ENCODE data around the gene NPC1. TPM values are rescaled to one million over a fixed set of nuclear protein-coding genes. Genes with fewer than 3 reads are reported as not detected.
"Not testable (repeated sequence)": the region's sequence is repeated elsewhere in the genome, so short reads cannot be mapped to it uniquely, and the experiment has no call there.

NPC1 gene
- total RNA-seq, 2 donors from 2014 or later, result 39.6 to 49.3 TPM

- H3K9me3 Mint-ChIP-seq, result no peaks in the 10 kb centered on the region
- H3K4me1 Mint-ChIP-seq, result peaks cover 16% of the 10 kb centered on the region
- no peaks in the 10 kb centered on the region for H3K27me3 Mint-ChIP-seq
- H3K27ac Mint-ChIP-seq, result no peak overlapping the region
- ATAC-seq (replicated peaks), result no peak
- H3K36me3 Mint-ChIP-seq (ENCODE audit: low read depth), result peaks cover 13% of the 10 kb centered on the region
- no peak overlapping the region for H3K4me3 Mint-ChIP-seq
Measured at GRCh38 chr18:23588836-23589560, 2.7 kb upstream of the NPC1 start.

- no peaks in the 10 kb centered on the region for H3K27me3 Mint-ChIP-seq
- H3K4me1 Mint-ChIP-seq, result peaks cover 11% of the 10 kb centered on the region
- no peaks in the 10 kb centered on the region for H3K9me3 Mint-ChIP-seq
- H3K27ac Mint-ChIP-seq, result peak overlapping the region; percentile 92
- peak overlapping the region; percentile 96 for H3K4me3 Mint-ChIP-seq
- no peak for ATAC-seq (replicated peaks)
- peaks cover 29% of the 10 kb centered on the region for H3K36me3 Mint-ChIP-seq (ENCODE audit: low read depth)
Measured at GRCh38 chr18:23587220-23587642, 925 bp upstream of the NPC1 start.

- no peak for ATAC-seq (replicated peaks)
- peak overlapping the region; percentile 96 for H3K4me3 Mint-ChIP-seq
- no peaks in the 10 kb centered on the region for H3K27me3 Mint-ChIP-seq
- peak overlapping the region; percentile 92 for H3K27ac Mint-ChIP-seq
- peaks cover 23% of the 10 kb centered on the region for H3K4me1 Mint-ChIP-seq
- peaks cover 42% of the 10 kb centered on the region for H3K36me3 Mint-ChIP-seq (ENCODE audit: low read depth)
- H3K9me3 Mint-ChIP-seq, result no peaks in the 10 kb centered on the region
Measured at GRCh38 chr18:23585897-23586248, 433 bp downstream of the NPC1 start.

- peaks cover 29% of the 10 kb centered on the region for H3K4me1 Mint-ChIP-seq
- H3K36me3 Mint-ChIP-seq (ENCODE audit: low read depth), result peaks cover 45% of the 10 kb centered on the region
- H3K27ac Mint-ChIP-seq, result peak overlapping the region; percentile 92
- H3K27me3 Mint-ChIP-seq, result no peaks in the 10 kb centered on the region
- peak overlapping the region; percentile 96 for H3K4me3 Mint-ChIP-seq
- H3K9me3 Mint-ChIP-seq, result no peaks in the 10 kb centered on the region
- no peak for ATAC-seq (replicated peaks)
Measured at GRCh38 chr18:23585007-23585871, 1.1 kb downstream of the NPC1 start.

GRCh38 chr18:23584019-23584983 lies 2.0 kb downstream of the NPC1 start:
- H3K27ac Mint-ChIP-seq, result no peak overlapping the region

GRCh38 chr18:23583071-23583865 lies 3.0 kb downstream of the NPC1 start:
- Mint-ChIP-seq H3K4me3 (peak overlapping the region; percentile 96), H3K36me3 (ENCODE audit: low read depth) (peaks cover 51% of the 10 kb centered on the region), H3K9me3 (no peaks in the 10 kb centered on the region), H3K4me1 (peaks cover 46% of the 10 kb centered on the region), H3K27me3 (no peaks in the 10 kb centered on the region), H3K27ac (no peak overlapping the region)
- ATAC-seq (replicated peaks), result no peak

More at GRCh38 chr18:23584019-23584983, 2.0 kb downstream of the NPC1 start:
- no peak for ATAC-seq (replicated peaks)
- H3K36me3 Mint-ChIP-seq (ENCODE audit: low read depth), result peaks cover 47% of the 10 kb centered on the region
- H3K9me3 Mint-ChIP-seq, result no peaks in the 10 kb centered on the region
- peak overlapping the region; percentile 96 for H3K4me3 Mint-ChIP-seq
- H3K4me1 Mint-ChIP-seq, result peaks cover 35% of the 10 kb centered on the region
- H3K27me3 Mint-ChIP-seq, result no peaks in the 10 kb centered on the region

- Mint-ChIP-seq H3K9me3 (no peaks in the 10 kb centered on the region), H3K27me3 (no peaks in the 10 kb centered on the region), H3K36me3 (ENCODE audit: low read depth) (peaks cover 59% of the 10 kb centered on the region), H3K27ac (peak overlapping the region; percentile 68), H3K4me1 (peaks cover 40% of the 10 kb centered on the region), H3K4me3 (peak overlapping the region; percentile 43)
- ATAC-seq (replicated peaks), result peak; percentile 55
Measured at GRCh38 chr18:23580677-23581367, 5.5 kb downstream of the NPC1 start.

- H3K27ac Mint-ChIP-seq, result peak overlapping the region; percentile 68
- H3K27me3 Mint-ChIP-seq, result no peaks in the 10 kb centered on the region
- H3K4me3 Mint-ChIP-seq, result peak overlapping the region; percentile 9
- H3K9me3 Mint-ChIP-seq, result no peaks in the 10 kb centered on the region
- no peak for ATAC-seq (replicated peaks)
- H3K36me3 Mint-ChIP-seq (ENCODE audit: low read depth), result peaks cover 59% of the 10 kb centered on the region
- H3K4me1 Mint-ChIP-seq, result peaks cover 50% of the 10 kb centered on the region
Measured at GRCh38 chr18:23578891-23579653, 7.2 kb downstream of the NPC1 start.

- Mint-ChIP-seq H3K27ac (peak overlapping the region; percentile 68), H3K9me3 (no peaks in the 10 kb centered on the region), H3K4me1 (peaks cover 51% of the 10 kb centered on the region), H3K4me3 (no peak overlapping the region), H3K36me3 (ENCODE audit: low read depth) (peaks cover 61% of the 10 kb centered on the region), H3K27me3 (no peaks in the 10 kb centered on the region)
- ATAC-seq (replicated peaks), result no peak
Measured at GRCh38 chr18:23578067-23578701, 8.1 kb downstream of the NPC1 start.

GRCh38 chr18:23577521-23577920 lies 8.8 kb downstream of the NPC1 start:
- H3K4me3 Mint-ChIP-seq; H3K27ac Mint-ChIP-seq; H3K9me3 Mint-ChIP-seq; ATAC-seq (replicated peaks); H3K27me3 Mint-ChIP-seq: not testable (repeated sequence)
- peaks cover 56% of the 10 kb centered on the region for H3K36me3 Mint-ChIP-seq (ENCODE audit: low read depth)
- H3K4me1 Mint-ChIP-seq, result peaks cover 52% of the 10 kb centered on the region

GRCh38 chr18:23575309-23575651 lies 11.0 kb downstream of the NPC1 start:
- Mint-ChIP-seq H3K36me3 (ENCODE audit: low read depth) (peaks cover 56% of the 10 kb centered on the region), H3K4me1 (peaks cover 40% of the 10 kb centered on the region), H3K4me3 (peak overlapping the region; percentile 76), H3K9me3 (no peaks in the 10 kb centered on the region), H3K27ac (peak overlapping the region; percentile 95), H3K27me3 (no peaks in the 10 kb centered on the region)
- no peak for ATAC-seq (replicated peaks)

- Mint-ChIP-seq H3K27me3 (no peaks in the 10 kb centered on the region), H3K9me3 (no peaks in the 10 kb centered on the region), H3K27ac (peak overlapping the region; percentile 95), H3K36me3 (ENCODE audit: low read depth) (peaks cover 61% of the 10 kb centered on the region), H3K4me1 (peaks cover 35% of the 10 kb centered on the region), H3K4me3 (peak overlapping the region; percentile 76)
- ATAC-seq (replicated peaks), result no peak
Measured at GRCh38 chr18:23574611-23575308, 11.5 kb downstream of the NPC1 start.
